KMS-11 (cell line): ENCODE data around the gene ARID1B.

Source experiments
- H2AFZ ChIP-seq: fragments of 200-600 bp; sonication (generic); 2 replicates; pipeline ENCODE4 v1.6.1; 2016; ENCODE audit warnings: antibody characterized with exemption, mixed run types, low read depth
- H3K27ac ChIP-seq: fragments of 200-600 bp; sonication (generic); 2 replicates; pipeline ENCODE4 v1.6.1; 2016; ENCODE audit warnings: mild to moderate bottlenecking, mixed run types
- H3K27me3 ChIP-seq: fragments of 200-600 bp; sonication (generic); 2 replicates; pipeline ENCODE4 v1.6.1; 2017; ENCODE audit warnings: mild to moderate bottlenecking, low read depth, mixed run types, moderate library complexity; ENCODE audit not compliant: insufficient read depth
- H3K36me3 ChIP-seq: fragments of 200-600 bp; sonication (generic); 2 replicates; pipeline ENCODE4 v1.6.1; 2017; ENCODE audit warnings: mild to moderate bottlenecking, mixed run types; ENCODE audit not compliant: insufficient read depth
- H3K4me1 ChIP-seq: fragments of 200-600 bp; sonication (generic); 2 replicates; pipeline ENCODE4 v1.6.1; 2016; ENCODE audit warnings: mild to moderate bottlenecking, low read depth, mixed run types; ENCODE audit not compliant: poor library complexity, severe bottlenecking
- H3K4me2 ChIP-seq: fragments of 200-600 bp; sonication (generic); 2 replicates; pipeline ENCODE4 v1.7.0; 2016; ENCODE audit warnings: mild to moderate bottlenecking, mixed run types
- H3K4me3 ChIP-seq: fragments of 200-600 bp; sonication (generic); IDR thresholded peaks from 2 replicates; pipeline ENCODE4 v1.6.1; 2017; ENCODE audit warnings: low read depth, low read length, mixed read lengths; ENCODE audit not compliant: insufficient read depth
- H3K79me2 ChIP-seq: fragments of 200-600 bp; sonication (generic); 2 replicates; pipeline ENCODE4 v1.6.1; 2016; ENCODE audit warnings: low read depth, mixed run types; ENCODE audit not compliant: insufficient read depth
- H3K9ac ChIP-seq: fragments of 200-600 bp; sonication (generic); 2 replicates; pipeline ENCODE4 v1.6.1; 2016; ENCODE audit warnings: mild to moderate bottlenecking, mixed run types
- H4K20me1 ChIP-seq: fragments of 200-600 bp; sonication (generic); 2 replicates; pipeline ENCODE4 v1.6.1; 2016; ENCODE audit warnings: mild to moderate bottlenecking, mixed run types; ENCODE audit not compliant: insufficient read depth
- CTCF ChIP-seq: fragments of 200-600 bp; sonication (generic); conservative IDR thresholded peaks from 2 replicates; pipeline ENCODE4 v1.6.1; 2017; ENCODE audit warnings: low read depth, mild to moderate bottlenecking, antibody characterized with exemption, low read length, moderate library complexity, mixed read lengths

Gene ARID1B

GRCh38 chr6:157005940-157006339 is 228.8 kb downstream of the ARID1B start:
- H3K4me1 ChIP-seq, result no peaks in the 10 kb centered on the region
- no peak overlapping the region for H3K27ac ChIP-seq
- no peaks in the 10 kb centered on the region for H3K27me3 ChIP-seq
- H3K36me3 ChIP-seq, result no peaks in the 10 kb centered on the region
- no peak overlapping the region for H2AFZ ChIP-seq
- H3K79me2 ChIP-seq, result peaks cover 73% of the 10 kb centered on the region
- H4K20me1 ChIP-seq, result 0 out of 2 replicates have a peak, but pooled peaks cover 3% of the 10 kb centered on the region
- no peak for TF ChIP-seq CTCF
- H3K9ac ChIP-seq, result no peak overlapping the region
- H3K4me3 ChIP-seq, result no peak overlapping the region
- H3K4me2 ChIP-seq, result no peak overlapping the region

GRCh38 chr6:157008568-157008967 is 231.4 kb downstream of the ARID1B start:
- Histone ChIP-seq H3K27me3 (no peaks in the 10 kb centered on the region), H3K9ac (no peak overlapping the region), H3K79me2 (peaks cover 81% of the 10 kb centered on the region), H3K27ac (no peak overlapping the region), H2AFZ (no peak overlapping the region), H3K4me1 (no peaks in the 10 kb centered on the region), H3K4me2 (no peak overlapping the region), H3K36me3 (no peaks in the 10 kb centered on the region), H3K4me3 (no peak overlapping the region), H4K20me1 (no peaks in the 10 kb centered on the region)
- no peak for TF ChIP-seq CTCF

GRCh38 chr6:157012355-157012754 is 235.2 kb downstream of the ARID1B start:
- Histone ChIP-seq H3K27ac (no peak overlapping the region), H2AFZ (no peak overlapping the region), H4K20me1 (no peaks in the 10 kb centered on the region), H3K36me3 (no peaks in the 10 kb centered on the region), H3K4me2 (no peak overlapping the region), H3K9ac (no peak overlapping the region), H3K27me3 (no peaks in the 10 kb centered on the region), H3K4me3 (no peak overlapping the region), H3K79me2 (peaks cover 83% of the 10 kb centered on the region), H3K4me1 (peaks cover 8% of the 10 kb centered on the region)
- no peak for TF ChIP-seq CTCF

GRCh38 chr6:157013649-157014304 is 236.6 kb downstream of the ARID1B start:
- Histone ChIP-seq H3K27ac (no peak overlapping the region), H3K9ac (no peak overlapping the region), H4K20me1 (no peaks in the 10 kb centered on the region), H3K4me2 (no peak overlapping the region), H3K4me3 (no peak overlapping the region), H3K79me2 (peaks cover 83% of the 10 kb centered on the region), H3K4me1 (peaks cover 22% of the 10 kb centered on the region), H3K27me3 (no peaks in the 10 kb centered on the region), H2AFZ (no peak overlapping the region), H3K36me3 (no peaks in the 10 kb centered on the region)
- no peak for TF ChIP-seq CTCF
